HG02642 (cell line): Measurements from ENCODE around the gene PLP2.

Source experiments
- ATAC-seq: cut with Tn5 transposase; IDR thresholded peaks from one replicate; pipeline ENCODE4 v1.9.1; 2021; ENCODE audit warnings: mild to moderate bottlenecking; ENCODE audit not compliant: unreplicated experiment, poor library complexity

Gene PLP2

DNA sequence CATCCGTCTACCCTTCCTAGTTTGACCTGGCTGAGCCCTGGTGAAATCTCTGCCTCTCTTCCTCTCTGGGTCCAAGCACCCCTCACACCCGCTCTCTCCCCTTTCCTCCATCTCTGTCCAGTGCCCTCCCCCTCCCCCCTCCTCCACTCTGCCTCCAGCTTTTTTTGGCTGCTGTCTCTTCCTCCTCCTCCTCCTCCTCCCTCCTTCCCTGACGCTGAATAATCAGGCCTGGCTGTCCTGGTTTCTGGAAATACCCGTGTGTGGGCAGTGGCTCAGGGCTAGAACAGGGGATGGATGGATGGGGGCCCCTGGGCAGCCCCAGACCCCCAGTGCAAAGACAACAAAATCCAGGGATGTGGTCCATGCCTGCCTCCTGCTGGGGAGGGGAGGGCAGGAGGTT lies 33.0 kb downstream of the PLP2 start:
- no peak for ATAC-seq

- ATAC-seq = no peak
Measured at GRCh38 chrX:49205443-49205842, 33.7 kb downstream of the PLP2 start.

- no peak for ATAC-seq
Measured at GRCh38 chrX:49206543-49206942, 34.8 kb downstream of the PLP2 start.

DNA sequence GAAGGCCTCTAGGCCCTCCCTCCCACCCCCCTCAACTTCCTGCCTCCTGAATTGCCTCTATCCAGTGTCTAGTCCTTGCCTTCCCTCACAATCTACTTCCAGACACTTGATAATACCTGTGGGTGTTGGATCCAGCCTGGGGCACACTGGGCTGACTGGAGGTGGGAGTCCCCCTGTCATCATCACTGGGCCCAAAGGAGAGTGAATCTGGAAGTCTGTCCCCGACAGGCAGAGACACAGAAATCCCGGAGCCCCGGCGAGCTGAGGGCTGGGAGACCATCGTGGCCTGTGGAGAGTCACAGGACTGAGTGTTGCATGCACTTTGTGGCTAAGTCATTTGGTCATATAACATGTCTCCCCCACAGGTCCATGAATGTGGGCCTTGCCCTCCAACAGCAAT lies 36.7 kb downstream of the PLP2 start:
- ATAC-seq = no peak

GRCh38 chrX:49209434-49210251 lies 37.9 kb downstream of the PLP2 start:
- ATAC-seq = no peak

- ATAC-seq = no peak
Measured at GRCh38 chrX:49210406-49210805, 38.7 kb downstream of the PLP2 start.

DNA sequence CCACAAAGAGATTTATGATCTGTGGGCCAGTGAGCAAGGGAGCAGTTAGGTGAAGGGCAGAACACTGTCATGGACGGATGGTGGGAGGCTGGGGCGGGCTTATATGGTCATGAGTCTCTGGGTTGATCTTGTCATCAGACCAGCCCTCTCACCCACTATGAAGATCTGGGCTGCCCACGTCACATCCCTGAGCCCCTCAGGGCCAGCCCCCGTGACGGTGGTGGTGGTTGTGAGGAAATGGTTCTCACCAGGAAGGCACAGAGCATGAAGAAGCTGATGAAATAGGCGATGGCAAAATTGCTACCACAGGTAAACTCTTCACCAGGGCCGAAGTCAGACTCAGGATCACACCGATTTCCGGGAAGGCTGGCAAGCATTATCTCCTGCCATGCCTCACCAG lies 39.4 kb downstream of the PLP2 start:
- ATAC-seq = no peak

DNA sequence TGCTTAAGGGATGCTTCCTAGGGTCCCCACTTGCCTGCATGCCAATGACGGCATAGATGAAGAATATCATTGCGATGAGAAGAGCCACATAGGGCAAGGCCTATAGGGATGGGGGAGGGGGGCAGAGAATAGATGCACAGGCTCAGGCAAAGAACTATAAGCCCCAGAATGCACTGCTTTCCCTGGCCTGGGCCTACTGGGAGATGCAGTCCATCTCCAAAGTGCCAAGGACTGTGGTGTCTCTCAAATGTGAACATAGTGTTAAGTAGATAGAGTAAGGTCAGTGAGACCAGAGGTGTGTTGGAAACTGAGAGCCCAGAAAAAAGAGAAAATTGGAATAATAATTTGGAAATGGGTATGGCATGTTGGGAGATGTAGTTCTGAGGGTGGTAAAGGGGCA lies 40.5 kb downstream of the PLP2 start:
- no peak for ATAC-seq

GRCh38 chrX:49212861-49213260 lies 41.2 kb downstream of the PLP2 start:
- ATAC-seq = no peak

GRCh38 chrX:49214416-49214815 lies 42.7 kb downstream of the PLP2 start:
- ATAC-seq = no peak

GRCh38 chrX:49214996-49215526 lies 43.4 kb downstream of the PLP2 start:
- ATAC-seq = no peak

- no peak for ATAC-seq
Measured at GRCh38 chrX:49220100-49220499, 48.4 kb downstream of the PLP2 start.

DNA sequence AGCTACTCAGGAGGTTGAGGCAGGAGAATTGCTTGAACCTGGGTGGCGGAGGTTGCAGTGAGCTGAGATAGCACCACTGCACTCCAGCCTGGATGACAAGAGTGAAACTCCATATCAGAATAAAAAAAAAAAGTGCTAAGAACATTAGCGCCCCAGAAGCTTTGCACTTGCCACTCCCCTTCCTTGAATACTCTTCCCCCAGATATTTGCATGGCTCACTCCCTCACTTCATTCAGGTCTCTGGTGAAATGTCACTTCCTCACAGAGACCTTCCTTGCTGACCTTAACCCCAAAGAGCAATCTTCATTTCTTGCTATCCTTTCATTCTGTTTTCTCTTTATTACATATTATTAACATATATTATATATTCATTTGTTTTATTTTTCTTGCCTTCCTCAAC lies 50.2 kb downstream of the PLP2 start:
- ATAC-seq = no peak
